Hepatocyte (in vitro differentiated cells): ENCODE measurements around the gene ARL10.

Experiments
- CTCF ChIP-seq: fragments of 200-600 bp; sonication (generic); IDR thresholded peaks from 2 replicates; pipeline ENCODE4 v1.5.1; 2016; ENCODE audit warnings: antibody characterized with exemption, mild to moderate bottlenecking; ENCODE audit not compliant: poor library complexity
- EZH2phosphoT487 ChIP-seq: fragments of 200-600 bp; sonication (generic); IDR thresholded peaks from one replicate; pipeline ENCODE4 v1.6.1; 2018; ENCODE audit warnings: antibody characterized with exemption, mild to moderate bottlenecking, low read depth, moderate library complexity; ENCODE audit not compliant: unreplicated experiment, severe bottlenecking

GRCh38 chr5:176342766-176343458, 22.4 kb upstream of the ARL10 start:
- no peak for TF ChIP-seq CTCF
- TF ChIP-seq EZH2phosphoT487 = no peak
